OCI-LY7 (cell line): ENCODE results near the gene CIDEA. TPM values are rescaled to one million over a fixed set of nuclear protein-coding genes. Genes with fewer than 3 reads are reported as not detected.
"Not testable (repeated sequence)": the region's sequence is repeated elsewhere in the genome, so short reads cannot be mapped to it uniquely, and the experiment has no call there.

Experiments
- BruUV-seq: library from RNA; stranded (reverse); fragments of 400-500 nt; replicated peaks from 2 replicates; lab custom pipeline; 2021; lab: Mats Ljungman, UMichigan
- CTCF ChIA-PET: fragments of 300-600 bp; sonication (Branson Sonifier 250); formaldehyde crosslinking; loops from one replicate; lab custom pipeline; 2022; ENCODE audit warnings: antibody characterized with exemption; ENCODE audit not compliant: unreplicated experiment; lab: Charles Lee
- POLR2A ChIA-PET: fragments of 300-600 bp; sonication (Branson Sonifier 250); formaldehyde crosslinking; loops from one replicate; lab custom pipeline; 2022; ENCODE audit warnings: antibody characterized with exemption; lab: Charles Lee
- DNase-seq: peaks from one replicate; pipeline ENCODE4 v3.0.0-alpha.2; 2015; ENCODE audit warnings: low spot score
- H2AFZ ChIP-seq: fragments of 200-600 bp; sonication (generic), shearing (Covaris generic); 2 replicates; pipeline ENCODE4 v1.6.1; 2014; ENCODE audit warnings: mild to moderate bottlenecking, antibody characterized with exemption, low read length, moderate library complexity
- H3K27ac ChIP-seq: fragments of 200-600 bp; sonication (generic); 2 replicates; pipeline ENCODE4 v1.5.1; 2014; ENCODE audit warnings: mixed run types, low read depth, mild to moderate bottlenecking, moderate library complexity, low read length, inconsistent platforms; ENCODE audit not compliant: poor library complexity, severe bottlenecking
- H3K36me3 ChIP-seq: fragments of 200-600 bp; sonication (generic); 2 replicates; pipeline ENCODE4 v1.6.1; 2014; ENCODE audit warnings: mild to moderate bottlenecking, antibody characterized with exemption, low read length, moderate library complexity, mixed read lengths; ENCODE audit not compliant: insufficient read depth
- H3K4me1 ChIP-seq: fragments of 200-600 bp; sonication (generic); 2 replicates; pipeline ENCODE4 v1.5.1; 2014; ENCODE audit warnings: mild to moderate bottlenecking, low read length; ENCODE audit not compliant: insufficient read depth, poor library complexity, severe bottlenecking
- H3K4me2 ChIP-seq: fragments of 200-600 bp; sonication (generic); 2 replicates; pipeline ENCODE4 v1.6.1; 2014; ENCODE audit warnings: mild to moderate bottlenecking, low read length
- H3K4me3 ChIP-seq: fragments of 200-600 bp; sonication (generic); 2 replicates; pipeline ENCODE4 v1.5.1; 2014; ENCODE audit warnings: mild to moderate bottlenecking, low read depth, low read length; ENCODE audit not compliant: poor library complexity, severe bottlenecking
- H3K79me2 ChIP-seq: fragments of 200-600 bp; sonication (generic); 2 replicates; pipeline ENCODE4 v1.6.1; 2016; ENCODE audit warnings: low read depth, mild to moderate bottlenecking, low read length, moderate library complexity, mixed read lengths; ENCODE audit not compliant: insufficient read depth
- H3K9me2 ChIP-seq: fragments of 200-600 bp; sonication (generic); 2 replicates; pipeline ENCODE4 v1.6.1; 2016; ENCODE audit warnings: mild to moderate bottlenecking, low read length, mixed read lengths; ENCODE audit not compliant: insufficient read depth
- H3K9me3 ChIP-seq: fragments of 200-600 bp; sonication (generic); 2 replicates; pipeline ENCODE4 v1.6.1; 2014; ENCODE audit warnings: mild to moderate bottlenecking, mixed run types, low read length, mixed read lengths
- H4K20me1 ChIP-seq: fragments of 200-600 bp; sonication (generic); 2 replicates; pipeline ENCODE4 v1.6.1; 2014; ENCODE audit warnings: mild to moderate bottlenecking, antibody characterized with exemption, low read length, moderate library complexity, mixed read lengths; ENCODE audit not compliant: insufficient read depth
- CTCF ChIP-seq: fragments of 200-600 bp; sonication (generic); conservative IDR thresholded peaks from 2 replicates; pipeline ENCODE4 v1.5.1; 2014; ENCODE audit warnings: mild to moderate bottlenecking, antibody characterized with exemption, low read length, moderate library complexity, mixed read lengths
- EZH2phosphoT487 ChIP-seq: fragments of 200-600 bp; sonication (generic); IDR thresholded peaks from 2 replicates; pipeline ENCODE4 v1.6.1; 2018; ENCODE audit warnings: low read depth, borderline replicate concordance, mild to moderate bottlenecking, mixed run types, antibody characterized with exemption, low read length, moderate library complexity, mixed read lengths
- intact Hi-C: fragments of 100-400 bp; cut with micrococcal nuclease; formaldehyde crosslinking; loops from one replicate; pipeline ENCODE4 v1.10.0; 2022; ENCODE audit not compliant: unreplicated experiment
- total RNA-seq, 2 experiments: library from RNA; depleted of rRNA in 1 of 2; stranded (reverse); fragments of >200 nt in 1 of 2; shearing (Covaris generic) in 1 of 2; gene quantifications; 2 replicates each; pipeline ENCODE4 v1.2.3, GENCODE V29; 2014 to 2022

The CIDEA gene
- total RNA-seq, 2 experiments from 2014 or later, result not detected

- H3K27ac ChIP-seq, result no peak overlapping the region
- H4K20me1 ChIP-seq, result no peaks in the 10 kb centered on the region
- POLR2A ChIA-PET, result interaction anchor here (0.6 to 1.0 kb wide), 2 partner anchors 697 to 1558 kb away, joined by 3 read pairs; no protein-coding TSS in a partner anchor
- H3K4me3 ChIP-seq, result no peak overlapping the region
- no peak overlapping the region for H2AFZ ChIP-seq
- H3K9me3 ChIP-seq, result no peaks in the 10 kb centered on the region
- no TSS peak for BruUV-seq
- no peaks in the 10 kb centered on the region for H3K79me2 ChIP-seq
- intact Hi-C loops, result loop anchor here (5.0 to 10.0 kb wide), 3 partner anchors 184 to 582 kb away; no protein-coding TSS in a partner anchor
- no peak for TF ChIP-seq CTCF
- TF ChIP-seq EZH2phosphoT487, result no peak
- no peak for DNase-seq
- no peaks in the 10 kb centered on the region for H3K9me2 ChIP-seq
- no peaks in the 10 kb centered on the region for H3K36me3 ChIP-seq
- H3K4me2 ChIP-seq, result no peak overlapping the region
- CTCF ChIA-PET, result no interaction called here
- H3K4me1 ChIP-seq, result no peaks in the 10 kb centered on the region
Observed at GRCh38 chr18:12238826-12239225, 15.3 kb upstream of the CIDEA start.

- Histone ChIP-seq H3K79me2 (no peaks in the 10 kb centered on the region), H3K9me2 (no peaks in the 10 kb centered on the region), H3K4me1 (no peaks in the 10 kb centered on the region), H3K4me2 (no peak overlapping the region), H3K4me3 (no peak overlapping the region), H3K27ac (no peak overlapping the region), H4K20me1 (no peaks in the 10 kb centered on the region), H2AFZ (no peak overlapping the region), H3K9me3 (no peaks in the 10 kb centered on the region), H3K36me3 (no peaks in the 10 kb centered on the region)
- ChIA-PET POLR2A (interaction anchor here (1.0 kb wide), 1 partner anchor 698 kb away, joined by 3 read pairs; no protein-coding TSS in a partner anchor), CTCF (no interaction called here)
- DNase-seq, result no peak
- BruUV-seq, result no TSS peak
- intact Hi-C loops, result loop anchor here (5.0 to 10.0 kb wide), 3 partner anchors 185 to 582 kb away; no protein-coding TSS in a partner anchor
- no peak for TF ChIP-seq CTCF
- TF ChIP-seq EZH2phosphoT487, result no peak
Observed at GRCh38 chr18:12239431-12239830, 14.7 kb upstream of the CIDEA start.

- BruUV-seq, result no TSS peak
- no peaks in the 10 kb centered on the region for H3K79me2 ChIP-seq
- H3K9me2 ChIP-seq, result no peaks in the 10 kb centered on the region
- H3K9me3 ChIP-seq, result no peaks in the 10 kb centered on the region
- no peak overlapping the region for H3K4me2 ChIP-seq
- no peak for DNase-seq
- H3K4me1 ChIP-seq, result no peaks in the 10 kb centered on the region
- no peak overlapping the region for H3K4me3 ChIP-seq
- no peaks in the 10 kb centered on the region for H4K20me1 ChIP-seq
- H2AFZ ChIP-seq, result no peak overlapping the region
- TF ChIP-seq CTCF, result no peak
- TF ChIP-seq EZH2phosphoT487, result no peak
- no peaks in the 10 kb centered on the region for H3K36me3 ChIP-seq
- POLR2A ChIA-PET, result no interaction called here
- H3K27ac ChIP-seq, result no peak overlapping the region
- intact Hi-C loops, result no loop called here
- CTCF ChIA-PET, result no interaction called here
Observed at GRCh38 chr18:12242658-12243260, 11.4 kb upstream of the CIDEA start.

- H3K4me3 ChIP-seq, H3K9me2 ChIP-seq, H3K4me2 ChIP-seq, POLR2A ChIA-PET, H3K9me3 ChIP-seq, CTCF ChIA-PET, H3K36me3 ChIP-seq, BruUV-seq, H3K79me2 ChIP-seq, H4K20me1 ChIP-seq, H3K4me1 ChIP-seq, H3K27ac ChIP-seq, intact Hi-C loops, DNase-seq, H2AFZ ChIP-seq: not testable (repeated sequence)
Observed at GRCh38 chr18:12243272-12243671, 10.9 kb upstream of the CIDEA start.
